Transverse colon (tissue), 4 donors: Measurements from ENCODE around the gene TFG.

Experiments used
- EP300 ChIP-seq: sonication (generic); formaldehyde crosslinking; IDR thresholded peaks from one replicate; pipeline ENCODE4 v1.6.1; 2017; ENCODE audit warnings: antibody characterized with exemption, low read depth
- POLR2AphosphoS5 ChIP-seq, 3 donors: sonication (generic); formaldehyde crosslinking; IDR thresholded peaks; one replicate each; pipeline ENCODE4 v1.6.1; 2016; ENCODE audit warnings: antibody characterized with exemption in 3 of 3
- TF ChIP-seq, protein P1 (sequence below), 5 experiments: fragments of 200-600 bp in 3 of 5; fragments of 450-650 bp in 2 of 5; sonication (generic) in 3 of 5; IDR thresholded peaks; 1 replicate in 2 of 5; 2 replicates in 3 of 5; pipeline ENCODE4 v1.5.1; 2016 to 2017; ENCODE audit warnings: antibody characterized with exemption in 5 of 5, inconsistent platforms in 3 of 5, mild to moderate bottlenecking in 2 of 5, moderate library complexity in 1 of 5

DNA sequence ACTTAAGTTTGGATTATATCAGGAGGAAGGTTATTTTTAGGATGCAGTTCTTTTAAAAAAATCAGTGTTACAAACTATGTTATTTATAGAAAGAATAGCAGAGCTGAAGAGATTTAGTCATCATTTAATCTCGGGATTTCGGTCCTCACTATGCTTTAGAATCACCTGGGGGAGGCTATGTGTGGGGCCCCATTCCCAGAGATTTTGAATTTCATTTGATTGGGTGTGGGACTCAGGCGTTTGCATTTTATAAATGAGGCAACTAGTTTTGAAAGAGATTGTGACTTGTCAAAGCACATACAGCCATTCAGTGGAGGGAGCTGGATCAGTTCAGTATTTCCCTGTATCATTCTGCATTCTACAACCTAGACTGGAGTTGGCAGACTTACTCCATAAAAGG lies 36.8 kb downstream of the TFG start:
- TF ChIP-seq, protein P1, sequence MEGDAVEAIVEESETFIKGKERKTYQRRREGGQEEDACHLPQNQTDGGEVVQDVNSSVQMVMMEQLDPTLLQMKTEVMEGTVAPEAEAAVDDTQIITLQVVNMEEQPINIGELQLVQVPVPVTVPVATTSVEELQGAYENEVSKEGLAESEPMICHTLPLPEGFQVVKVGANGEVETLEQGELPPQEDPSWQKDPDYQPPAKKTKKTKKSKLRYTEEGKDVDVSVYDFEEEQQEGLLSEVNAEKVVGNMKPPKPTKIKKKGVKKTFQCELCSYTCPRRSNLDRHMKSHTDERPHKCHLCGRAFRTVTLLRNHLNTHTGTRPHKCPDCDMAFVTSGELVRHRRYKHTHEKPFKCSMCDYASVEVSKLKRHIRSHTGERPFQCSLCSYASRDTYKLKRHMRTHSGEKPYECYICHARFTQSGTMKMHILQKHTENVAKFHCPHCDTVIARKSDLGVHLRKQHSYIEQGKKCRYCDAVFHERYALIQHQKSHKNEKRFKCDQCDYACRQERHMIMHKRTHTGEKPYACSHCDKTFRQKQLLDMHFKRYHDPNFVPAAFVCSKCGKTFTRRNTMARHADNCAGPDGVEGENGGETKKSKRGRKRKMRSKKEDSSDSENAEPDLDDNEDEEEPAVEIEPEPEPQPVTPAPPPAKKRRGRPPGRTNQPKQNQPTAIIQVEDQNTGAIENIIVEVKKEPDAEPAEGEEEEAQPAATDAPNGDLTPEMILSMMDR (IDR thresholded peaks at IDR 0.05): no peak
- no peak for TF ChIP-seq POLR2AphosphoS5 (IDR thresholded peaks at IDR 0.05)
- no peak for TF ChIP-seq EP300
